Measurements from ENCODE around the gene DCST2.
"Not testable (repeated sequence)": the region's sequence is repeated elsewhere in the genome, so short reads cannot be mapped to it uniquely, and the experiment has no call there.

The DCST2 gene

GRCh38 chr1:154987326-154987725 is 46.3 kb downstream of the DCST2 start:
- TF ChIP-seq, protein P1, sequence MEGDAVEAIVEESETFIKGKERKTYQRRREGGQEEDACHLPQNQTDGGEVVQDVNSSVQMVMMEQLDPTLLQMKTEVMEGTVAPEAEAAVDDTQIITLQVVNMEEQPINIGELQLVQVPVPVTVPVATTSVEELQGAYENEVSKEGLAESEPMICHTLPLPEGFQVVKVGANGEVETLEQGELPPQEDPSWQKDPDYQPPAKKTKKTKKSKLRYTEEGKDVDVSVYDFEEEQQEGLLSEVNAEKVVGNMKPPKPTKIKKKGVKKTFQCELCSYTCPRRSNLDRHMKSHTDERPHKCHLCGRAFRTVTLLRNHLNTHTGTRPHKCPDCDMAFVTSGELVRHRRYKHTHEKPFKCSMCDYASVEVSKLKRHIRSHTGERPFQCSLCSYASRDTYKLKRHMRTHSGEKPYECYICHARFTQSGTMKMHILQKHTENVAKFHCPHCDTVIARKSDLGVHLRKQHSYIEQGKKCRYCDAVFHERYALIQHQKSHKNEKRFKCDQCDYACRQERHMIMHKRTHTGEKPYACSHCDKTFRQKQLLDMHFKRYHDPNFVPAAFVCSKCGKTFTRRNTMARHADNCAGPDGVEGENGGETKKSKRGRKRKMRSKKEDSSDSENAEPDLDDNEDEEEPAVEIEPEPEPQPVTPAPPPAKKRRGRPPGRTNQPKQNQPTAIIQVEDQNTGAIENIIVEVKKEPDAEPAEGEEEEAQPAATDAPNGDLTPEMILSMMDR (IDR thresholded peaks at IDR 0.05; ENCODE audit: low read depth, low read length, missing control alignments), result no peak
- no peak for DNase-seq (ENCODE audit: low read depth)
- in situ Hi-C loops (cut with HindIII; ENCODE audit: low sequenced_read_pairs), result no loop called here
- no peak overlapping the region for H3K4me3 ChIP-seq (ENCODE audit: low read depth, low read length)

- DNase-seq (ENCODE audit: low read depth); in situ Hi-C loops (cut with HindIII; ENCODE audit: low sequenced_read_pairs); H3K4me3 ChIP-seq (ENCODE audit: low read depth, low read length): not testable (repeated sequence)
Measured at GRCh38 chr1:154986736-154987135, 46.8 kb downstream of the DCST2 start.

DNA sequence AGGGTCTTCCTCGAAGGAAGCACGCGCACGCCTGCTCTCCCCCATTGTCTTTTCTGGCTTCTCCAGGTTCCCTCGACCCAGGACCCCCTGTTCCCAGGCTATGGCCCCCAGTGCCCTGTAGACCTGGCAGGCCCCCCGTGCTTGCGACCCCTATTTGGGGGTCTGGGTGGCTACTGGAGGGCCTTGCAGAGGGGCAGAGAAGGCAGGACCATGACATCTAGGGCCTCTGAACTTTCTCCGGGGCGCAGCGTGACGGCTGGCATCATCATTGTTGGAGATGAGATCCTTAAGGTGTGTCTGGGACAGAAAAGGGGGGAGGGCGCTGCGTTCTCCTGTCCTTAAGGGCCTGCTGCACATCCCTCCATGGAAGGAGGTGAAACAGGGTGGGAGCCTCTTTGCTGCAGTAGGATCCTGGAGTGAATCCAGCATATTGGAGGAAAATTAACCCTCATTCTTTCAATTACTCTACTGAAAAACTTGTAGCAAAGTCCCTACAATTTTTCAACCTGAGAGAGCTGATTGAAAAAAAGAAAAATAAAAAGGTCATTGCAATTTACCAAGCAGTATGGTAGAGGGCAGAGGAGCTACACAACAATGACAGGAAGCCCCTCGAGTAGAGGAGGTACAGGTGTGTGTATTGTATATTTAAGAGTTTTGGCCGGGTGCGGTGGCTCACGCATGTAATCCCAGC is 49.7 kb downstream of the DCST2 start:
- TF ChIP-seq, protein P1 (IDR thresholded peaks at IDR 0.05; ENCODE audit: low read depth, low read length, missing control alignments), result no peak
- in situ Hi-C loops (cut with HindIII; ENCODE audit: low sequenced_read_pairs), result no loop called here
- H3K4me3 ChIP-seq (ENCODE audit: low read depth, low read length), result peak overlapping the region; percentile 76
- DNase-seq (ENCODE audit: low read depth), result no peak

- DNase-seq (ENCODE audit: low read depth), result peak; percentile 100
- in situ Hi-C loops (cut with HindIII; ENCODE audit: low sequenced_read_pairs), result no loop called here
- TF ChIP-seq, protein P1 (IDR thresholded peaks at IDR 0.05; ENCODE audit: low read depth, low read length, missing control alignments), result no peak
- H3K4me3 ChIP-seq (ENCODE audit: low read depth, low read length), result peak within 1 kb of the TSS; percentile 76
Measured at GRCh38 chr1:154982897-154983648, 50.5 kb downstream of the DCST2 start, which contains the start of gene FLAD1. FLAD1 (plus strand) TSS chr1:154983344; CDS start chr1:154983695, 351 bp downstream.

DNA sequence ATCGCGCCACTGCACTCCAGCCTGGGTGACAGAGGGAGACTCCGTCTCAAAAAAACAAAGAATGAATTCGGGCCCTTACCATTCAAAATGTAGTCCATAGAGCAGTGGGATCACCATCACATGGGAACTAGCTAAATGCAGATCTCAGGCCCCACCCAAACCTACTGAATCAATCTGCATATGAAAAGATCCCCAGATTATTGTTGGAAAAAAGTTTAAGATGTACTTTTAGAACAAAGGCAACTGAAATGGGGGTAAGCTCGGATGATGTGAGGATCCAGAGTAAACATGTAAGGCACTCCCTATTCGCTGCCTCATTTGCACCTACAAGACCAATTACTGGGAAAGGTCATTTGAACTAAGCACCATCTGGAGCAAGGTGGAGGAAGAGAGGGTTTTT is 51.2 kb downstream of the DCST2 start:
- TF ChIP-seq, protein P1 (IDR thresholded peaks at IDR 0.05; ENCODE audit: low read depth, low read length, missing control alignments), result no peak
- H3K4me3 ChIP-seq (ENCODE audit: low read depth, low read length), result peak overlapping the region; percentile 76
- in situ Hi-C loops (cut with HindIII; ENCODE audit: low sequenced_read_pairs), result no loop called here
- DNase-seq (ENCODE audit: low read depth), result no peak

DNA sequence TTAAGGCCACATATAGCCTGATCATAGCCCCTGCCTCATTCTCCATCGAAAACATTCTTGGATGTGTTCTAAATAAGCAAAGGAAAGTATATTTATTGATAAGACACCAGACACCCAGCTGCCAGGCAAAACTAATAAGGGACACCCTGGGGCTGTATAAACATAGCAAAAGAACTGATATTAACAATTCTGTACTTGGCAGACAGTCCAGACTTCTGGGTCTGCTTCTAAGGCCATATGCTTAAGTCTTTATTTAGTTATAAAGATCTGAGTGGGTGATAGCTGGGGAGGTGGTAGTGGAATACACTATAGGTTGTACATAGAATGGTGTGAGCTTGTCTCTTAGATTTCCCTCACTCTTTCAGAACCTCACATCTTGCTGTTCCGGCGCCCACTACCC is 55.2 kb downstream of the DCST2 start:
- H3K4me3 ChIP-seq (ENCODE audit: low read depth, low read length), result no peak overlapping the region
- TF ChIP-seq, protein P1 (IDR thresholded peaks at IDR 0.05; ENCODE audit: low read depth, low read length, missing control alignments), result no peak
- in situ Hi-C loops (cut with HindIII; ENCODE audit: low sequenced_read_pairs), result no loop called here
- no peak for DNase-seq (ENCODE audit: low read depth)

- in situ Hi-C loops (cut with HindIII; ENCODE audit: low sequenced_read_pairs); DNase-seq (ENCODE audit: low read depth); H3K4me3 ChIP-seq (ENCODE audit: low read depth, low read length): not testable (repeated sequence)
Measured at GRCh38 chr1:154977762-154978161, 55.8 kb downstream of the DCST2 start.
